Stimulated activated CD4-positive, alpha-beta T cell treated with anti-CD3 and anti-CD28 coated beads, Interleukin-15, amount 100 ng/mL, for 48 hours (primary cell): Measurements from ENCODE around the gene SIL1.

Experiments
- DNase-seq, 2 donors: peaks; one replicate each; pipeline ENCODE4 v3.0.0-alpha.2; 2020; ENCODE audit warnings: low read depth in 2 of 2

Gene SIL1

DNA sequence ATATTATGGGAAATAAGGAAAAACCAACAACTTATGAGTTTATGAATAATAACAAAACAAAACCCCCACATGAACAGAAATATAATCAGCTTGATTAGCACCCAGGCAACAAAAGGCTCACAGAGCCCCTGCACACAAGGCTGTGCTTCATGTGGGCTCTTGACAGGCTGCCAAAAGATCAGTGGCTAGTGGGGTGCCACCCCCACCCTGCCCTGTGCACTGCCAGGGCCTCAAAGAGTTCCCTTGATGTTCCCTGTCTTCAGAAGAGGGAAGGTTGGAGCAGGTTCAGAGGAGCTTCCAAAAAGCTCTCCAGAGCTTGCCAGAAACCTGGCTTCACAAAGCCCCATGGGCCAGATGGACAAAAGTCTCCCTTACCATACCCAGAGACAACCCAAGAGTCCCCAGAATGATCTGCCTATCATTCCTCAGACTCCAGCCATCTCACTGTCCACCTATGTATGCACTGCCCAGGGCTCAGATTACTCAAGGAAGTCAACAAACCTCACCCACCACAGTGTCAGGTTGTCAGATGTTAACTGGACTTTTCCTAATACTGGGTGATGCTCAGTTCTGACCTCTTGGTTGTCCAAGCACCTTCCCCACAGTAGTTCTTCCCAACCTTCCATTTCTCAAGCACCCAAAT lies 87.5 kb downstream of the SIL1 start:
- DNase-seq = no peak

DNA sequence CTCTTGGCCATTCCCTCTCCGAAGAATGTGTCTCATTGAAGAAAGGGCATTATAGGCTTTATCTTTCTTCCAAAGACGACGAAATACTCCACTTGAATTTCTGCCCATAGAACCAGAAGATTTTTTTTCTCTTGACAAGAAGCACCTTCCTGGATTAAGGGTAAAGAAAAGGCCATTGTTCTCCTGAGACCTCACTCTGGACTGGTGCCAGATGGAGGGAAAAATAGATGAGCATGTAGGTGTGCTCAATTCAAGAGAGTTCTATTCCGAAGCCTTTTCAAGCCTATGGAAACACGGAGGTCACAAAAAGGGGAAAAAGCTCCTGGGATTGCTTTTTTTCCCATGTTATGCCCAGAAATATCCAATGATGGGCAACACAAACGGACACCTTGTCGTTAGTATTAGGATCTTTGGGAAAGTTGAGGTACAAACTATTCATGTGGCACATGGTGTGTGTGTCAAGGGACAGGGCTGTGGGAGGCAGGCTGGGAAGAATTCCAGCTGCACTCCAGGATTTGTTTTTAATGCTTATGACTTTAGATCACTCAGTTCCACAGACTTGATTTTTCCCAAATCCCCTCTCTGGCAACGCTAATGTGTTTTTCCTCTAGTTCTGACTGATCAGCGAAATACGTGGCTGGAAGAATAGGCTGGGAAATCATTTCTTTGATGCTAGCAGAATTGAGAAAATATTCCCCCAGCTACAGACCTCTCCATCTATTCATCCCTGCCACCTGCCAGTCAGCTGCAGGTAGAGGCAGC lies 89.9 kb downstream of the SIL1 start:
- DNase-seq = no peak

DNA sequence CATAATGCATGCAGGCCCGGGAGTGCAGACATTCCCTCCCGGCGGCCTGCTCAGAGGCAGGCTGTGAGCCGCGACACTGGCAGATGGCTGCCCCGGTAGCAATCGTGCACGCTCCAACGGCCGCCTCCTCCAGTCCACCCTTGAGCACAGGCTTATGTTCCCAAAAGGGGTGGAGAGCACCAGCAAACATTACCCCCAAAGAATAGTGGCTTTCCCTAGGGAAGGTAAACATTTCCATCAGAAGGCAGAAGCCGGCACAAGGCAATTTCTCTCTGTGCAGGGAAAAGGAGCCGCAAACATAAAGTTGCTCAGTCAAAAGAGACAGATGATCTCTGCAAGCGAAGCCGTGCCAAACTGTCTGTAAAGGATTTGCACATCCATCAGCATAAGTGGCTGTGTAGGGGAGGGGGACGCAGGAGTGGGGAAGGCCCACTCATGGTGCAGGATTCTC lies 92.5 kb downstream of the SIL1 start:
- DNase-seq = no peak

DNA sequence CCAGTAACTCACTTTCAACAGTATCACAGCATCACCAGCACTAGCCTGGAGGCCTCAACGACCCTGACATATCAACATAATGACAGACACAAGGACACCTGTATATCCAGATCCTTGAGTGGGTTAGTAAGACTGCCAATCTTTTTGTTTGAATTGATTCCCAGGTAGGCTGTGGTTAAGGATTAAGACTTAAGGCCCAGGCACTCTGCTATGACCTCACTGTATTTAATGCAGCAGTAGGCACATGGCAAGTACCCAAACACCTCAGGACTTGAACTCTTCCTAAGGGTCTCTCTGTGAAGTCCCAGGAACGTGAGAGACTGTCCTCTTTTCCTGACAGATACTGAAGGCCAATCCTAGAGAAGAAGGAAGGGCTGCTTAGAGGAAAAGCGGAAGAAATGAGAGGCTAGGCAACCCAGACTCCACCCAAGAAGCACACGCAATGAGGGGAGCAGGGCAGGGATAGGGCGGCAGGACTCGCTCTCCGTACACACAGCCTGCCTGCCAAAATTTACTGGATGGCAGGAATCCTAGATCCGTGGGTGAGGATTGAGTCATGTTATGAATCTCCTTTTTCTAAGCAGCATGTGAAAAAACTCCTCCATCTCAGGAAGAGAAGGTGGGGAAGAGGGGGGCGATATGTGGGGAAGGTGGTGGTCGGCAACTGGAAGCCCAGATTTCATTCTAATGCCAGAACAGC lies 93.4 kb downstream of the SIL1 start:
- DNase-seq = no peak

DNA sequence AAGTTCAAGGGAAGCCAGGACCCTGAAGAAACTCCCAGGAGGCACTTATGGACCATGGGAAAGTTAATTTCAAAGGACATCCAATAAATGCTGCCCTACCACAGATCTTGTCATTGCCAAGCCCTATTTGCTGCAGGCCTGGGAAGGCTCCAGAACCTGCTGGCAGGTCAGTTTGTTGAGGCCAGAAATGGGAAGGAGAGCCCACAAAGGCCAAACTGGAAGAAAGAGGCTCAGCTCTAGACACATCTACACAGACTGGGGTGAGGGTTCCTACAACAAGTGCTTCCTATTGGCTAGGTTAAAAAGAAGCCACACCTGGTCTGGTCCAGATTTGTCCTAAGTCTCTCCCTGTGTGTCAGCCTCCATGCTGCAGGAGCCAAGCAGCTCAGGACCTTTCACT lies 94.4 kb downstream of the SIL1 start:
- no peak for DNase-seq

DNA sequence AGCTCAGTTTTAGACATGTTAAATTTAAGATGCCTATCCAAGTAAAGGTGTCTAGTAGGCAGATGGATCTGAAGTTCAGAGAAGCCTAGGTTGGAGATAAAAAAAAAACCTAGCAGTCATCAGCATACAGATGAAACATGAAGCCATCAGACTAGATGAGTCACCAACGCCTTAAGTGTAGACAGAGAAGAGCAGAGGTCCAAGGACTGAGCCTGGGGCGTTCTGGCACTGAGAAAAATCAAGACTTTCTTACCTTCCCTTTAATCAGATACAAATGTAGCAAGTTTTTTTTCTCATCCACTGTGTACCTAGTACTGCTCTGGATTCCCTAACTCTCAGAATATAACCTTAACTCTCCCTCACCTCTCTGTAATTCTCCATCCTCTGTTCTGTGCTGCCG lies 97.3 kb downstream of the SIL1 start:
- DNase-seq = no peak

DNA sequence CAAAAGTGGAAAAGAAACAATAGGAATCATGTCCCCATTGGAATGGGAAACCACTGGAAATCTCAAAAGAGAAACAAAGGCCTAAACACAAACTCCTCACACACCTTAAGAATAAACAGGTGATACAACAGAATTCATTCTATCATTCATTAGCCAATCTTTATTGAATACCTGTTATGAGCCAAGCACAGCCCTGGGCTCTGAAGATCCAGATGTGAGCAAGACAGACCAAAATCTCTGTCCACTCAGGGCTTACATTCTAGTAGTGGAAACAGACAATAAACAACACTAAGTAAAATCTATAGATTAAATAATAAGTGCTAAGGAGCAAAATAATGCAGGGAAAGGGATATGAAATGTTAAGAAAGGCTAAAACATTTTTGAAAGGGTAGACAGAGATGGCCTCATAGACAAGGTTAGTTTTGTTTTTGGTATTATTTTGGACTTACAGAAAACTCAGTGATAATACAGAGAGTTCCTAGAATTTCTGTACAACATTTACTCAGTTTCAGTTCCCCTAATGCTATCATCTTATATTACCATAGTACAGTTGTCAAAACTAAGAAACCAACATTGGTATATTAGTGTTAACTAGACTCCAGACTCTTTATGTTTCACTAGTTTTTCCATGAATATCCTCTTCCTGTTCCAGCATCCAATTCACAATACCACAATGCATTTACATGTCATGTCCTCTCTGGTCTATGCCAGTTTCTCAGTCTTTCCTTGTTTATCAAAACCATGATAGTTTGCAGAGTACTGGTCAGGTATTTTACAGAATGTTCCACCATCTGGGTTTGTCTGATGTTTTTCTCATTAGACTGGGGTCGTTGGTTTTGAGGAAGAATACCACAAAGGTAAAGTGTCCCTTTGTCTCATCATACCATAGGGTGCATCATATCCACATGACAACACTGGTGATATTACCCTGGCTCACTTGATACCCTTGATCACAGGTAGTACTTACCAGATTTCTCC lies 103.7 kb downstream of the SIL1 start:
- DNase-seq = no peak

DNA sequence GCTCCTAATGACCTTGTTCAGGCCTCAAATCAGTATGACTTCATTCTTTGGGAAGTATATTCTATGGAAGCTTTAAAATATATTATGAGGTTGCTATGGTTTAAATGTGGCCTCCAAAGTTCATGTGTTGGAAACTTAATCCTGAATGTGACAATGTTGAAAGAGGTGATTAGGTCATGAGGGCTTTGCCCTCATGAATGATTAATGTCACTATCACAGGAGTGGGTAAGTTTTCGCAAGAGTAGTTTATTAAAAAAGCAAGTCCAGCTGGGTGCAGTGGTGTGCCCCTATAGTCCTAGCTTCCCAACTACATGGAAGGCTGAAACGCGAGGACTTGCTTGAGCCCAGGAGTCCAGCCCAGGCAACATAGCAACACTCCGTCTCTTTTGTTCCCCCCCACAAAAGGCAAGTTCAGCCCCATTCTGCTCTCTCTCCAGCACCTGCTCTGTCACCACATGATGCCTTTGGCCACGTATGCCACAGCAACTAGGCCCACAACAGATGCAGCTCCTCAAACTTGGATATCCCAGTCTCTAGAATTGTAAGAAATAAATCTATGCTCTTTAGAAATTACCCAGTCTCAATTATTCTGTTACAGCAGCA lies 105.3 kb downstream of the SIL1 start:
- DNase-seq = no peak

DNA sequence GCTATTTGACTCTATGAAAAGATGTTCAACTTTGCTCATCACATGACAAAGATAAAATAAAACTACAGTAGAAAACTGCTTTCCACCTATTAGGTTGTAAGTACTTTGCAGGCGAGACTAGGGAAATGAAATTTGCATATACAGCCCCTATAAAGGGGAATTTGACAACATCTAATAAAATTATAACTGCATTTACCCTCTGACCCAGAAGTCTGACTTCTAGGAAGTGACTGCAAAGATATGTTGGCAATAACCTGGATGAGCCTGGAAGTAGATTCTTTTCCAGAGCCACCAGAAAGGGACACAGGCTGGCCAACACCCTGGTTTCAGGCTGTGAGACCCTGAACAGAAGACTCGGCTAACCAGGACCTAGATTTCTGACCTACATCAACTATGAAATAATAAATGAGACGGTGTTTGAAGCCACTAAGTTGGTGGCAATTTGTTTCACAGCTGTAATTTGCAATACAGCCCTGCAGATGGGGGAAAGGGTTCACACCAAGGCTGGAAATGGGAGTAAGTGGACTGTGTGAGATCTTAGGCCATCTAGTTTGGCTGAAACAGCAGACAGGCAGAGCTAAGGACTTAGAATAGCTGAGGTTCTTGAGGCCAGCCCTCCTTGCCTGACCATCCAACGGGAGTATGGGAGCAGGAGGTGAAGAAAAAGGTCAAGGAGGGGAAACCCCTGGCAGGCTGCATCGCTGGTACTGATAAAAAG lies 106.6 kb downstream of the SIL1 start:
- no peak for DNase-seq

DNA sequence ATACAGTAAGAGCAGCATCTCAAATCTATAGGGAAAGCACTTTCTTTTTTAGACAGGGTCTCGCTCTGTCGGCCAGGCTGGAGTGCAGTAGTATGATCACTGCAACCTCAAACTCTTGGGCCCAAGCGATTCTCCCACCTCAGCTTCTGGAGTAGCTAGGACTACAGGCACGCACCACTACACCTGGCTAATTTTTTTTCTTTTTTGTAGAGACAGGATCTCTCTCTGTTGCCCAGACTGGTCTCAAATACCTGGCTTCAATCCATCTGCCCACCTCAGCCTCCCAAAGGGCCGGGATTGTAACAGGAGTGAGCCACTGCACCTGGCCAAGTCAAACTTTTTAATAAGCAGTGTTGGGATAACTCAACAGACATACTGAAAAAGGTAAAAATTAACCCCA lies 107.6 kb downstream of the SIL1 start:
- DNase-seq = no peak

DNA sequence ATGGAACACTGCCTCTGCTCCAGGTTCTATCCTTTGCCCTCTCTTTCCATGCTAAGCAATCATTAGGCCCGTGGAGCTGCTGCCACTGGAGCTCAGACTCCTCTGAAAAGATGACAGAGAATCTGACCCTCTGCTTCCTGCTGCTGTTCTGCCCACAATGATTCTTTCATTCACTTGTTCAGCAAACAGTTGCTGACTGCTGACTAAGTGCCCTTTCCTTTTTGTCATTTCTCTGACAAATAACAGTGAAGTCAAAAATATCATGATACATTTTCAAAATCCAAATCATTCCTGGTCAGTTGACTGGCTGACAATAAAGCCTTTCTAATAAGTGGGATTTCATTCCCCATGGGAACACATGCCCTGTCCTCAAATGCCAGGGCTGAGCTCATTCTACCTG lies 110.1 kb downstream of the SIL1 start:
- no peak for DNase-seq

DNA sequence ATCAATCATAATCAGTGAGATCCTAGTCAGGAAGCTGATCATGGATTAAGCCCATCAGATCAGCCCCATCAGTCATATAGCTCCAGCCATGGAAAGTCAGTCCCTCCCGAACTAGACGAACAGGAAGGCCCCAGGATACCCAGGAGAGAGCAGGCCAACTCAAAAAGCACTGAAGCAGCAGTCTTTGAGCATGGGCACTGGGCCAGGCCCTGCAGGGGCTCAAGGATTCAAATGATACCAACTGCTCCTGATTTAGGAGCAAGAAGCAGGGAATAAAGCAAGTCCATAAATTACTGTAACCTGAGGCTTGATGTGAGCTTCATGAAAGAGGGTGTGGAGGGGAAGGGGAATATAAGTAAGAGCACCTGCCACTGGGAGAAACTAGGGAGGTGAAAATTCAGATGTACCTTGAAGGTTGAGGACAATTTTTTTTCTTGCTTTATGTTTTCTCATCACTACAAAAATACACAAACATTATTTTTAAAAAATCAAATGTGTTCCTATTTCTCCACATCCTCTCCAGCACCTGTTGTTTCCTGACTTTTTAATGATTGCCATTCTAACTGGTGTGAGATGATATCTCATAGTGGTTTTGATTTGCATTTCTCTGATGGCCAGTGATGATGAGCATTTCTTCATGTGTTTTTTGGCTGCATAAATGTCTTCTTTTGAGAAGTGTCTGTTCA lies 115.2 kb downstream of the SIL1 start:
- DNase-seq = no peak

DNA sequence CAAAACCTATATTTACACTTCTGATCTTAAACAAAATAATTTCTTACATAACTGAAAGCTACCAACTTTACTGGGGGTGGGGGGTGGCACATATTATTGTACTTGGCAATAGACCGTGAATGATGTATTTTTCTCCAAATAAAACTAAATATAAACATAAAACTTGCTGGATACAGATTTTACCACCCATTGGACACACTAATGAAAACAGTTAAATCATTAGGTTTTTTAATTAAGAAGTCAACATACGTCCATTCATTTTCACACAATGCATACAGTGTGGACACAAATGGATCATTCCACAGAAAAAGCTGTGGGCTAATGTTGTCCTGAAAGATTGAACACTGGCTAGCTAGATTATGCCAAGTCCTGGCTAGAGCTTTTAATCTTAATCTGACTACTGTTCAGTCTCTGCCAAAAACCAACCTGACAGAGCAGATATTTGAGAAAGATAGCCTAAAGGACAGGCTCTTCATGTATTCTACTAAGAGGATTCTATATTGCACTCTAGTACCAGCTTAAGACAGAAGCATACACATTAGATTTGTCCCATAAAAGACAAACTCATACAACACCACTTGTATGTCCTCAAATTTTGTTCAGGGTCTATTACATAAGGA lies 118.1 kb downstream of the SIL1 start:
- no peak for DNase-seq

DNA sequence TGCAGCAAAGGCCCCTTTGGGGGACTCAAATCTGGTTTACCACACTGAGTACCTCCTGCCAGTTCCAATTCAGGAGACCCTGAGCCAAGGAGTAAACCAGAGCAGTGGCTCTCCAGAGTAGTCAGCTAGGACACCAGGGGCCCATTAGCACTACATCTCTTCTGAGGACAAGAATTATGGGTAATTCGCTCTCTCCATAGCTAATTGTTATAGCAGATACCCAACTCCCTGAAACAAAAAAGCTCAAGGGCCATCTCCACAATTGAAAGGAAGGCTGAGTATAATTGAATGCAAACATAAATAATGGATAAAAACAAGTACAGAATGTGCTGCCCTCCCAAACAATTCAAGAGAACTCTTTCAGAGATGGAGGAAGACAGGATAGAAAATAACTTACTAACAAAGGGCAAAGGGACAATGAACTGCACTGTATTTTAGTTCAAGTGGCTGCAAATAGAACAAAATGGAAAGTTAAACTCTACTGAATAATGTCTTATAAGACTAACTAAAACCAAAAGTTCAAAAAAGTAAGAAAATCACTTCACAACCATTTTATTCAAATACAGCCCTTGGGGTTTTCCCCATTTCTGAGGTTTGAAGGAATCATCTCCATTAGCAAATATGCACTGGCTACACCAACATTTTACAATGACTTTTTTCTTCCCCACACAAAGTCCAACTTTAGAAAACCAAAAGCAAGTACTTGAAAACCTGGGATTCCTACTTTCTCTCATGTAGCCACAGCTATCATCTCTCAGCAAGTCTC lies 118.8 kb downstream of the SIL1 start:
- DNase-seq = no peak

DNA sequence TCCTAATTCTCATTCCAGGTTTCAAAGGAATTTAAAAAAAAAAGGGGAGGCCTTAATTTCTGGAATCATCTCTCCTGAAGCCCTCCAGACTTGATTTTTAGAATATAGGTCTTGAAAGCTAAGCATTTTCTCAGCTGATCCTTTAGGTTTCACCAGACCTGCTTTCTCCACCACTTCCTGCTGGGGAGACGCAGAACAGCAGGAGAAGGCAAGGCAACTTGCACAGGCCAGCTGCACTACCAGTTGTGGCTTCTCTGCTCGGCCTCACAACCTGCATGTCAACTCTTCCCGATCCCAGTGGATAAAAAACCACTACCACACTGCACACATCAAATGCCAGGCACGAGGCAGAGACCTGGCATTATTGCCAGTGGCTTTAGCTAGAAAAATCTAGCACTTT lies 119.8 kb downstream of the SIL1 start:
- no peak for DNase-seq

DNA sequence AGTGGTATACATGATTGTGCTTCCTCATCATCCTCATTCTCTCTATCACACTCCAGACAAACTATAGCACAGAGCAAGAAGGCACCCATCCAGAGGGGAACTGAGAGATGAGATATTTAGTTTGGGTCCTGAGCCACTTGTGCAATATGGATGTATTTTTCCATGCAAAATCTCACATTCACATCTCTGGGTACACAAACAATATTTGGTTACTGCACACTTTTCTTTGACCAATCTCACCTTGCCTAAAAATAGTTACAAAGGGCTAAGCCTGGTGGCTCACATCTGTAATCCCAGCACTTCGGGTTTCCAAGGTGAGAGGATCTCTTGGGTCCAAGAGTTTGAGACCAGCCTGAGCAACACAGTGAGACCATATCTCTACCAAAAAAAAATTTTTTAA lies 120.3 kb downstream of the SIL1 start:
- no peak for DNase-seq

DNA sequence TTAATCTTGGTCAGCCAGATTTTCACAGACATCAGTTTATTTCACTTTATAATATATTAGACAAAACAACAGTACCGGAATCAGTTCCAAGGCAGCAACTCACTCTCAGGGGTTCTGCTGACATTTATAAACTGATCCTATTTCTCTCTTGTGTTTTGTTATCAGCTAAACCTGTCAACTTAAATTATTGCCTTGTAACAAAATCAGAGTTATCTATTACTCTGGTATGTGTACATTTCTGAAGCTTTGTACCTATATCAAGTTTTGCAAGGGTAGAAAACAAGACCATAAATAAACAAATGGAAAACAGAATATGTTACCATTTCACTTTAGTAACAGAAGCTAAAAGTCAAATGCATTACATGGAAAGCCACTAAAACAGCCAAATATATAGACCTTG lies 122.1 kb downstream of the SIL1 start:
- no peak for DNase-seq

DNA sequence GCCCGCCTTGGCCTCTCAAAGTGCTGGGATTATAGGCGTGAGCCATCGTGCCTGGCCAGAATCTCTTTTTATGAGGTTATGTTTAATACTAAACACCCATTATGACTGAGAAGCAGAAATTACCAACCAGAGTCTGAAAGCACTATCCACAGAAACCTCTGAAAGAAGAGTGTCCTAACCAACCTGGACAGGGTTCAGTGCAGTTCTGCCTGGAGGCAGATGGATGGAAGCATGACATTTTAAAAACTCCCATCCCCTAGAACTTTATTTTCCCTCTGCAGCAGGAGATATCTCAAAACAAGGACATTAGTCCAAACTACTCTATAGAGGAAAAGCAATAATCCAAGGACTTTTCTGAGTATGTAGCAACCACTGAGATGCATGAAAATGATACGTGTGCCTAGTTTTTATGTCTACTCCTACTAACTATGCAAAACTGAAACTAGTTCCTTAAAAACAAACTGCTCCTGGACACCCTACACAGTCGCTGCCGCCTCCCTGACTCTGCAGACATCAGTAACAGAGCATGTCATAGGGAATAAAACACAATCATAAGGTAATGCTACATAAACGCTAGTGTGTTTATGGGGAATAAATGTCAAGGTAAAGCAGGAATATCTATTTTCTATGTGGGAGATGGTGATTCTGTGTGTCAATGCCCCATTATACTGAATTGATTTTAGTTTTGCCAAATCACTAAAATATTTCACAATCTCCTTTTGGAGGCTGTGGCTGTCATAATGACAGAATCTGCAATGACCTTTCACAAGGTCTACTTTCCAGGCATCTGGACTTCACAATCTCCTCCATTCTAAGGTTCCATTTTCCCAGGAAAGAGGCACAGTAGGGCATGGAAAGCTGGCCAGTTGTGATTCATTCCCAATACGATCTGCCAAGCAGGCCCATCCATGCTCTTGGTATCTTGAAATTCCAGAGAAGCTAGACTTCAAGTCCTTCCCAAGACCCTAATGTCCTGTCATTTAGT lies 122.8 kb downstream of the SIL1 start:
- no peak for DNase-seq
